ENCODE data around the gene COX18.
A peak's percentile ranks its signal among the peaks of the same experiment; 100 is the strongest.

The COX18 gene, protein sequence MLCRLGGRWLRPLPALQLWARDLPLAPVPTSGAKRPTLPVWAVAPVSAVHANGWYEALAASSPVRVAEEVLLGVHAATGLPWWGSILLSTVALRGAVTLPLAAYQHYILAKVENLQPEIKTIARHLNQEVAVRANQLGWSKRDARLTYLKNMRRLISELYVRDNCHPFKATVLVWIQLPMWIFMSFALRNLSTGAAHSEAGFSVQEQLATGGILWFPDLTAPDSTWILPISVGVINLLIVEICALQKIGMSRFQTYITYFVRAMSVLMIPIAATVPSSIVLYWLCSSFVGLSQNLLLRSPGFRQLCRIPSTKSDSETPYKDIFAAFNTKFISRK

DNA sequence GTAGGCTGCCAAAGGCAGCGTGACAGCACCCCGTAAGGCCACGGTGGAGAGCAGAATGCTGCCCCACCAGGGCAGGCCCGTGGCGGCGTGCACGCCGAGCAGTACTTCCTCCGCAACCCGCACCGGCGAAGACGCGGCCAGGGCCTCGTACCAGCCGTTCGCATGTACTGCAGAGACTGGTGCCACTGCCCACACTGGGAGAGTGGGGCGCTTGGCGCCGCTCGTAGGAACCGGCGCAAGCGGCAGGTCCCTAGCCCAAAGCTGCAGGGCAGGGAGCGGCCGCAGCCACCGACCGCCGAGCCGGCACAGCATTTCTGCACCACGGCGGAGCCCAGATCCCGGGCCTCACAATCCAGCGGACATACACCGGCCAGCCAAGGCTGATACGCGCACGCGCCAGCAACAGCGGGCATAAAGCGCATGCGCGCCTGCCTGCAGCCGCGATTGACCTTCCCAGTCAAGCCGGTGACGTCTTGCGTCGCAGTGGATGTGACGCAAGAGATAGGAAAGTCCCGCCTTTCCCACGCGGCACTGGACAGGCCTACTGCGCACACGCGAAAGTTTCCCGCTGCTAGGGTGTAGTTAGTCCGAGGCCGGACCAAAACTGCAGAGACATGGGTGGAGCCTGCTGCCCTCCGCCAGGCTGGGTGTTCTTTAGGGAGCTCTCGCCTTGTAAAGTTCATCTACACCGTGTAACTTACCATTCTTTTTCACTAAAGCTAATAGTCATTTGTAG lies at the start of gene COX18:
Gene COX18, minus strand, starts transcription at position 379 of the 736 bp plus-strand sequence. Its CDS starts 67 bp downstream, at position 312.
- peak; percentile 99 for DNase-seq

DNA sequence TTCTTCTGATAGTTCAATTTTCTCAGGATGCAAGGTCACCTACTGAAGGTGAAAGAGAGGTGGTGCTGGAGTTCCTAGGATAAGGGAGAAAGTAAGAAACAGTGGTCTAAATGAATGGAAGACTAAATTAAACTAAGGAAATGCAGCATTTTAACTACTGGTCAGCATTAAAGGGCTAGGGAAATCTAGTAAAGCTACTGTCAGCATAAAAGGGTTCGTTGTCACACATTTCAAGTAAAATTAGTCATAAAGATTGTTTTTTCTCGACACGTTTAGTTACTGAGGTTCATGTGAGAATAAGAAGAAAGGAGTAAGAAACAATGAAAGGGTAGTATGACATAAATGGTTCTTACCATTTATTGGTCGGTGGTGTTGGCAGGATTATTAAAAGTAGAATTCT lies 40.0 kb upstream of the COX18 start:
- DNase-seq = no peak

DNA sequence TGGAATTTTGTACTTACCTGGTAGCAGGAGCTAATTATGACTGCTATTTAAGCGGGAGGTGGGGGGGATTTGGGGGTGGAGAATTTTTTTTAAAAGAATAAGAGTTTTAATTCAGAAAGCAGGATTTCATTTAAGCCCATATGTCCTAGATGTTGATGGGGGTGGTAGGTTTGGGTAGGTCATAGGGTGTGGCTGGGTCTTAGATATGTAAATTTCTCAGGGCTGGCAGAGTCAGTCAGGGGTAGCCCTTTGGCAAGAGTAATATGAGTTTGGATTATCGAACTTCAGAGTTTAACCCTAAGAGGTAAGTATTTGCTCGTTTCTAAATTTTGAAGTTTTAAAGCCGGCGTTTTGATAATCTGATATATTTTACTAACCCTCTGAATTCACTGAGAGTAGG lies 35.2 kb upstream of the COX18 start:
- DNase-seq = no peak

DNA sequence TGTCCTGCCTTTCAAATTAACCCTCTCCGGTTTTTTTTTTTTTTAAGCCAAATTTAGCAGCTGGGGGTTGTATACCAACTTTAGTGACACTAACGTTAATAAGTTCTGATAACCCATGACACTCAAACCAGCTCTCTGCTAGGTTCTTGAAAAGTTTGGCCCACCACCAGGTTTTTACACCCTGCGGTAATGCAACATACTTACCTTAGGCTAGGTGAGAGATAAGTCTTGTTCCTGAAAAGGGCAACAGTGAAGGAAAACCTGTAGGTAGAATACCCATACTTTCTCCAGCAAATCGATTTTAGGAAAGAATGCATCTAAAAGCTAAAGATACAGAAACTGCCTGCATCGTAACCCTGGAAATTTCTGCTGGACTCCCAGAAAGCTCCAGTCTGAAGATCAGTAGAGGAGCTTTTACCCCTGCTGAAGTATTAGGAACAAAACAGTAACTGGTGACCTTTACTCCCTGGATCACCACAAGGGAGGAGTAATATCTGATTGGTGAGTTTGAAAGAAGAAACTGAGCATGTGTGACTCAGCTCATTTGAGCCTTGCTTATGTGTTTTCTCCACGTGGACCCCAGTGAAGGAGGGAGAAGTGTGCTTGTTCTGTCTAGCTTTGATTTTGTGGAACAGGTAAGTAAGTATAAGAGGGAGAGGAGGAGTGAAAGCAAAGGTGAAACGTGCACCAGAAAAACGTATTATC lies 34.4 kb upstream of the COX18 start:
- peak; percentile 32 for DNase-seq

DNA sequence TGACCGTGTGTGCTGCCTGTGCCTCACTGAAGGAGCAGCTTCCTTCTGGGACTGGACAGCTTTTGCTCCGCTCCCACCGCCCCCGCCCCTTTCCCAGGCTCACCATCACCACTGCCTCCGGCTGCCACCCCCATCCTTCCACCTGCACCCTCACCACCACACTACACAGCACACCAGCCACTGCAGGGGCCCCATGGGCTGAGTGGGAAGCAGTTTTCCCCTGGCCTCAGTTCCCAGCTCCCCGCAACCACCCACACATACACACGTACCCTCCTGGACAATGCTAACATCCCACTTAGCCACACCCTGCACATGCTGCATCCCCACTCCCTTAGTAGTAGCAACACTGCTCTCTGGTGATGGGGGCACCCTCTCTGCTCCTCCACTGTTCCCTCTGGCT lies 29.6 kb upstream of the COX18 start:
- no peak for DNase-seq

DNA sequence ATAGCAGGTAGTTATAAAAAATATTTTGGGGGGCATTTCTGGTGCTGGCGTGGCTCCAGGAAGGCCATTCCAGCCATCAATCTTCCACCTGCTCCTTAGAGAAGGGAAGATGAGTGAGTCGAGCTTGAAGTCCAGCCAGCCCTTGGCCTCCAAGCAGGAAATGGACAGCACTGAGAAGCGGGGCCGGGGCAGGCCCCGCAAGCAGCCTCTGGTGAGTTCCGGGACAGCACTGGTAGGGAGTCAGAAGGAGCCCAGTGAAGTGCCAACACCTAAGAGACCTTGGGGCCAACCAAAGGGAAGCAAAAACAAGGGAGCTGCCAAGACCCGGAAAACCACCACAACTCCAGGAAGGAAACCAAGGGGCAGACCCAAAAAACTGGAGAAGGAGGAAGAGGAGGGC lies 29.2 kb upstream of the COX18 start:
- DNase-seq = no peak

DNA sequence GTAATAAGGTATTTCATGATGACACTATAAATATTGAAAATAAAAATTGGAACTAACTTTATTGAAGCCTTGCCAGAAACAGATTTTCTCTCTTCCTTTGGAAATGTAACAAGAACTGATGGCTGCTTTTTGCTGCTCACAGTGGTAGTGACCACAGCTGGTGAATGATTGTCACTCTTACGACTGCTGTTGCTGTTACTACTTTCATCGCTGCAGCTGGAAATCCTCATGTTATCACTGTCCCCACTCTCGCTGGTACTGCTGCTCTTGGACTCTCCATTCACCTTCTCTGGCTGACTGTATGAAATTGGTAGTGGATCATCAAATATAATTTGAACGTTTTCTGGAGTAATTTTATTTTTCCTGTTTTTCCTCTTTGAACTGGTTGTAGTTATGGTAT lies 28.5 kb upstream of the COX18 start:
- no peak for DNase-seq

DNA sequence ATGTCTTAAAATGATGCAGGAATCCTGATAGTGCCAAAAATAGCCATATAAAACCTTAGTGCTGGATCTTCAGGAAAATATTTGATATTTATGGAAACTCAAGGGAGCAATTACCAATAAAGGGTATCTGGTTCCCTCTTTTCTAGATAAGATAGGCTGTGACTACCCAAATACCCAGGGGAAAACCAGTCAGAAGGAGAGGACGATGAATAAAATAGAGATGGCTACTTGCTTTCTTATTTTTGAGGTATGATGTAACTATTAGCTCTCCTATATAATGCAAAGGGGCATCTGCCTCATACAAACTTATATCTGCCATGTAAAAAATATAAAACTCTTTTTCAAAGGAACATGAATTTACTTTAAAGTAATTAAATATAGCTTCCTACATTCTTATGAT lies 23.4 kb upstream of the COX18 start:
- DNase-seq = no peak

DNA sequence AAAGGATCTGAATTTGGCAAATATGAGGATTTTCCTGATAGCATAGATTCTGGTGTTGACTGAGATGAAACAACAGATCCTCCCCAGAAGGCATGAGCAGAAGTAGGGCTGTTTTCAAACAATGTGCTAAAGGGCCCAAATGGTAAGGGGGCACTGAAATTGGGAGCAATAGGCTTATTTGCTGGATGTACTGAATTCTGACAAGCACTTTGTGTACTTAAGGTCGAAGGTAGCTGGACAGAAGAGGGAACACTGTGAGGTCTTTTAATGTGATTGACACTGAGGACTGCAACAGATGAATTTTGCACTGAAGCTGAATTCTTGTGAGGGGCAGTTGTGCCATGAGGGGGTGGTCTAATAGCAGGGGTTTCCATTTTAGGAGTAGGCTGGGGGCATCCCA lies 21.2 kb upstream of the COX18 start:
- DNase-seq = no peak

DNA sequence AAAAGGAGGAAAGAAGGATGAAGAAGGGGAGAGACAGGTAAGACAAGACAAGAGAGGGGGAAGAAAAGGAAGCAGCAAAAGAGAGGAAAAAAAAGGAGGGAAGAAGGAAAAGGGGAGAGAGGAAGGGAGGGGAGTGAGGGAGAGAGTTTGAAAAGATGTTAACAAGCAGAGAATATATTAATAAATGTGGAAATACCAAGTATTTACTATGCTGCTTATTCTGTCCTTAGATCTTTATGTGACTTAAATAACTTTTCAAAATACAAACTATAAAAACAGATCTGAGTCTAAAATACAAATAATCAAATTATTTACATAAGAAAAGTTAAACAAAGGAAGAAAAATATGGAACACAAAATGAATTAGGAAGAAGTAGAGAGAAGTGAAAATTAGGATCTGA lies 18.4 kb upstream of the COX18 start:
- no peak for DNase-seq

DNA sequence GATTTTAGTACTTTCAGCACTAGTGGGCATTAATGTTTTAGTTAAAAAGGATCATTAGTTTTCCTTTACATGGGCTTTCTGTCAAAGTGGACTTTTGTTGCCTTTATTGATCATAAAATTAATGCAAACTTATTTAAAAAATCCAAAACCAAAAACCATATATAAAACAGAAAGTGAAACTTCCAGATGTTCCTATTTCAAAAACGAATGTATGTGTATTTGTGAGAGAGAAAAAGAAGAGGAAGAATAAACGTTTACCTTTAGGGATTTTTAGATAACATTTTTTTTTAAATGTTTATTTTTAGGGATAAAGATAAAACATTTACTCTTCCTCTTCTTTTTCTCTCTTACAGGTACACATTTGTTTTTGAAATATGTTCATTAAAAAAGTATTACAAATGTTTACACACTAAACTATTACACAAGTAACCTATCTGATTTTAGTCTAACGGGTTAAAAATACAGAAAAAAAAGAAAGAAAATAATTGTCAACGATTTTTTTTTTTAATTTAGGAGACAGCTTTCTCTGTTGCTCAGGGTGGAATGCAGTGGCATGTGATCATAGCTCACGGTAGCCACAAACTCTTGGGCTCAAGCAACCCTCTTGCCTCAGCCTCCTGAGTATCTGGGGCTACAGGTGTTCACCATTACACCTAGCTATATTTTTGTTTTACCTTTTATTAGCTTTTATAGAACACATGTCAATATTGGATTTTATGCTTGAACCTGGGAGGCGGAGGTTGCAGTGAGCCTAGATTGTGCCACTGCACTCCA lies 16.8 kb upstream of the COX18 start:
- DNase-seq = no peak

DNA sequence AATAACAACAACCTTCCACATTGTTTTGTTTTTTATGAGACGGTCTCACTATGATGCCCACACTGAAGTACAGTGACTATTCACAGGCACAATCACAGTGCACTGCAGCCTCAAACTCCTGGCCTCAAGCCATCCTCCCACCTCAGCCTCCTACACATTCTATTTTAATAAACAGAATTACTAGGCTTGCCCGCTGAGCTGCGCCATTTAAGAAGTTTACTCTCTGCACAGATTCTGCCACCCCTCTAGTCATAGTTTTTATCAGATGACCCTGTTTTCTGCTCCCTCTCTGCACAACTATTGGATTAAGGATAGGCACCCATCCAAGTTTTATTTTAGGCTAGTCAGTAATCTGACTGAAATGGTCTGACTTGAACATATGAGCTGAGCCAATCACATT lies 11.3 kb upstream of the COX18 start:
- no peak for DNase-seq

DNA sequence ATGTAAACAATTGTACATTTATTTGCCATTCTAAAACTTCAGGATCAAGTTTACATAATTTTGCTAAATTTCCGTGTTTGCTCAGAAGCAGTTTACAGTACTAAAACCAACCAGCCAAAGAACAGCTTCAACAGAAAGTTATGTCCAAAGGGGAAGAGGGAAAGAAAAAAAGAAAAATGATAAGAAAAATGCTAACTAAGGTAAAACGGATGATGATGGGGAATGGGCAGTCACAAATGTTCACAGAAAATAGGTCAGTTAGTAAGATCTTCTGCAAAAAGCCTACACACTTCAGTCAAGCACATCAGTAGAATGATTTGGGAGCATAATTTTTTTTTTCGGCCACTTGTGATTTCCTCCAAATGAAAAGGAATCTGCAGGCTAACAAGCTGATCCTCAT lies 6.3 kb upstream of the COX18 start:
- DNase-seq = no peak

DNA sequence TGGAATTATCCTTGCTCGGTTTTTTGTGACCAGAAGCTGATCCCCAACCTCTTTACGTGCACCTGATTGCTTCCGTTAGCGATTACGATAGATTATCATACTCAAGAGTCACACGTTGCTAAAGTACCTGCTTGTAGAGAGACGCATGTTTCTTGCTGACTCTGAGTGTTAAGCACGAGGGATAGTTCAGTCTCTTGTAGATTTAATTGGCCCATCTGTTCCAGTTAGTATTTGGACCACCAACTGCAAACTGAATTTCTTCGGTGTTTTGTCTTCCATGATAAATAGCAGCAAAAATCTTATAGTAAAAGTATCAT lies 516 bp upstream of the COX18 start:
- DNase-seq = no peak

DNA sequence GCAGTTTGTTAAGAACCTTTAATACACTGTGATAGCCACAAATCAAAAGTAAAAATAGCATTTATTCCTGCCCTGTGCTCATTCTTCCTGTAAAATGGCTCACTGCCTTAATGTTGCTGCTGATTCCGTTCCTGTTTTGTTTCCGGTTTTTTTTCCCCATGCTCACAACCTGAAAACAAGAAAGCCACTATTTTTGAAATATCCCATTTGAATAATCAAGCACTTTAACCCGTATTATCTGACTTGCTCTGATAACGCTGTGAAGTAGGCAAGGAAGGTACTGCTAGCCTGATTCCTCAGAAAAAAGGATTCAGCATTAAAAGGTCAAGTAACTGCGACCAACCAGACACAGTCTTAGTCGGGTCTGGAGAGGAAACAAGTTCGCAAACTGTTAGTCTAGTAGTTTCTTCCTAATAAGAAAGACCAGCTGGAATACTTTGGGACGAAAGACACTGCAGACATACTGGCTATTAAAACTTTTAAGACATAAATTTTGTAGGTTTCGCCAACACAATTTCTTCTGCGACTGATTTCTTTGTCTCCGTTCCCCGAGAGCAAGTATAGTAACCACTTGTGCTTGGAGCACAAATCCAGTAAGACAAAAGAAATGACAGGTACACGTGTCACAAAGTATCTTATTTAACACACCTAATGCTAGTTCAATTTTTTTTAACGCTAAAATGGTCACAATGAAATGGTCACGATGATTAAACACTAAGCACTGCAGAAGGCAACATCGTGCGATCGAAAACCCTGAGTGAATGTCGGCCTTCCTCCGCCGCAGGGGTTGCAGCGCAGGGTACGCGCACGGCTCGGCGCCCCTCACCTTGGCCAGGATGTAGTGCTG lies 802 bp downstream of the COX18 start:
- DNase-seq = peak; percentile 75

DNA sequence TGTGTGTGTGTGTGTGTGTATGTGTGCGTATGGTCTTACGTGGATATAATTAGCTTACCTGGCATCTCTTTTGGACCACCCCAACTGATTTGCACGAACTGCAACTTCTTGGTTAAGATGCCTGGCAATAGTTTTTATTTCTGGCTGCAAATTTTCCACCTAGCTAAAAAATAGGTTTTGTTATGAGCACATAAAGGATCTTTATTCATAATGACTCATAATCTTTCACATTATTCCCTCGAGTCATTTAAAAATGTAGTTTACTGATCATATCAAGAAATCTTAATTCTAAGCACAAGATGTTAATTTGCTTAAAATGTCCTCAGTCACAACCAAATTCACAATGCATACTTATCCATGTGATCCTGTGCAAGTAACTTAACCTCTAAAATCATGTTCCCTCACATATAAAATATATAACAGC lies 1.5 kb downstream of the COX18 start:
- DNase-seq = no peak

DNA sequence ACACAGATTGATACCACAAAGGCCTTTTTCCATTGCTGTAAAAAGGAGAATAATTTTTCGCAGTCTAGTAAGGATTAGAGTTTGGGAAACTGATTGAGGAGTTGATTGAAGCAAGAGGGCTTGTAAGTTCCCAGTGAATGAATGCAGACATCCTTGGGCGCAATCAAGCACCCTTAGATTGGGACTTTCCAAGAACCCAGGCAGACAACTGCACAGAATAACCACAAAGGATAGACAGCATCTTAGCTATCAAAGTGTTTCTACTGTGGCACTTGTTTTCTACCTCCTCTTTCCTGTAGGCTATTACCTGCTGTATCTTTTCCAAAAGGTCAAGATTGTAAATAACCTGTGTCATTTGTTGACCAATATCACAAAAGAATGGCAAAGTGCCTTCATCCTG lies 2.6 kb downstream of the COX18 start:
- peak; percentile 20 for DNase-seq

DNA sequence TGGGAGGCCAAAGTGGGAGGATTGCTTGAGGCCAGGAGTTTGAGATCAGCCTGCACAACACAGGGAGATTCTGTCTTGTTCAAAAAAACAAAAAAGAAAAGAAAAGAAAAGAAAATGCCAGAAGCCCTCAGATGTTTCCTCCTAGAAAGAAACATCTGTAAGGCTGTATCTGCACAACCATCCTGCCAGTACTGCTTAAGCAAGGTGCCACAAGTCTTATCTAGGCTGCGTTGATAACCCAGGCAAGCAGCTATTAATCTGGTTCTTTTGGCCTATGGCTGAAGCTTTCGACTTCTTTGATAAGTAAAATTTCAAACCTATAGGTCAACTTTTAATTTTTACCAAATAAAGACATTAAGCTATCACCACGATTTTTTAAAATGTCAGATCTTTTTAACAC lies 3.1 kb downstream of the COX18 start:
- peak; percentile 64 for DNase-seq

DNA sequence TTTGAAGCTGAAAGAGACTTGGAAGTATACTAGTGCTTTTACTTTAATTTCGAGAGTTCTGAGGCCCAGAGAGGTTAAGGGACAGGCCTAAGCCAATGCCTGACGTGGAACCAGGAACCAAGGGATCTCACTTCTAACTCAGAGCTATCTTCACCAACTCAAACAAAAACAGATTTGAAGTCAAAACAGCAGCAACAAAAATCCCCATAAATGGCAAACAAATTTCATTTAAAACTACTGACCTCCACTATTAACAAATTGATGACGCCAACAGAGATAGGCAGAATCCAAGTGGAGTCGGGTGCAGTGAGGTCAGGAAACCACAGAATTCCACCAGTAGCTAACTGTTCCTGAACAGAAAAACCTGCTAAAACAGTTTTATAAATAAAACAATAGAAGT lies 5.0 kb downstream of the COX18 start:
- no peak for DNase-seq

DNA sequence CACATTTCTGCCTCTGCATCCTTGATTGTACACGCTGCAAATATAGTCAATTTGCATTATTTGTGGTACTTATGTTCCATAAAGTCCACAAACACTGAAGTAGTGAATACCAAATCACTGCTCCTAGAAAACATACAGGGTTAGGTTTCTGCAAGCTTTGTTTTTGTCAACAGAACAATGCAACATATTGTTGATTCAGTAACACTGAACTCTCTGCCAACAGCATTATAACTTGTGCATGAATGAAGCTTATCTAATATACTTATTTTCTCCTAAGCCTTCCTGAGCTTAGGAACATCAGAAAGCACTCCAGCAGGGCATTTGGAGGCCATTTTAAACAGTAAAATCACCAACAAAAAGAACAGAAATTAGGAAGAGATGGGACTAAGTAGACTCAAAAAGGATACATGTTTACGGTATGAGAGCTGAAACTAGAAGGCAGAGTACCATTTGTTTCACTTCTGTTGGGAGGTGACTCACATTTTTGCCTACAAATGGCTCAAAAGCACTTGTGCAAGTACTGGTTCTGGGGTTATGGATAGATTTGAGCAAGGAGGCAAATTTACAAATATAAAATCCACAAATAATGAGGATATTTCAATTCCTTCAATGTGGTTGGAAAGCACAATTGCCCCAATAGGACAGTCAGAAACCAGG lies 14.1 kb downstream of the COX18 start:
- DNase-seq = no peak

DNA sequence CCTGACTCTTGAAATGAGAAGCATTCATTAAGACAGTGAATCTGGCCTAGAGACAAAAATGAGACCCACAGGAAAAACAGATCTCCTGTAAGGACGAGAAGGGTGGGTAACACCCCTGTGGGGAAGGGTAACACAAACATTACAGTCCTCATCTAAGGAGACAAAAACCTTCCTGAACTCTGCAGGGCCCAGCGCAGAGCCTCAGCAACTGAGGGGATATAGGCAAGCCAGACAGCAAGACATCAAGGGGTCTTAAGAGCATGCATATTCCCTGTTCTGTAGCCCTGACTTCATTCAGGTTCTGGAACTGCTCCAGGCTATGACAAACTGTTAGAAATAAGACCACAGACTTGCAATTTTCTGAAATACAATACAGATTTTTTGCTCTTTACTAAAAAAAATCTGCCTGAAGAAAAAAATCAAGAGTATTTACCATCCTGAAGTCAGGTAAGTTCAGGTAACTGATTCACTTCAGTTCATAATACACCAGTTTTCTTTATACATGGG lies 15.5 kb downstream of the COX18 start:
- no peak for DNase-seq

DNA sequence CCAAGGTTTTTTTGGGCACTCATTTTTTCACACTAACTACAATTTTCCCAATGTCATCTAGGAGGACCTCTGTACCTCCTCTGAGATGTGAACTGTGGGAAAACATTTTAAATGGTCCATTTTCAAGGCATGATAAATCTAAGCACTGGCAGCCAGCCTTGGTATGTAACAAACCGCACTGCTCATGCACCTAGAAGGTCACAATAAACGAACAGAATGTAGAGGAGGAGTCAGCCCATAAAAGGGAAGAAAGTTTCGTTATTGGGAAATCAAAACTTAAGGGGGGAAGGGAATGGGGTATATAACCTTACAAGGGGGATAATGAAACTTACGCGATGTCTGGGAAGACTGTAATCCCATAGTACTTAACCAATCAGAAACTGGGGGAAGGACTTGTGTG lies 16.4 kb downstream of the COX18 start:
- no peak for DNase-seq

All from hematopoietic multipotent progenitor cell treated with erythropoietin and hydrocortisone succinate and interleukin-3 and kit ligand, for 8 days (in vitro differentiated cells).